ENCODE measurements around the gene ATAD3A. TPM values are rescaled to one million over a fixed set of nuclear protein-coding genes. Genes with fewer than 3 reads are reported as not detected.
"Not testable (repeated sequence)": the region's sequence is repeated elsewhere in the genome, so short reads cannot be mapped to it uniquely, and the experiment has no call there.

Gene ATAD3A
- total RNA-seq, 2 experiments from 2014 or later = 17.0 to 19.5 TPM

DNA sequence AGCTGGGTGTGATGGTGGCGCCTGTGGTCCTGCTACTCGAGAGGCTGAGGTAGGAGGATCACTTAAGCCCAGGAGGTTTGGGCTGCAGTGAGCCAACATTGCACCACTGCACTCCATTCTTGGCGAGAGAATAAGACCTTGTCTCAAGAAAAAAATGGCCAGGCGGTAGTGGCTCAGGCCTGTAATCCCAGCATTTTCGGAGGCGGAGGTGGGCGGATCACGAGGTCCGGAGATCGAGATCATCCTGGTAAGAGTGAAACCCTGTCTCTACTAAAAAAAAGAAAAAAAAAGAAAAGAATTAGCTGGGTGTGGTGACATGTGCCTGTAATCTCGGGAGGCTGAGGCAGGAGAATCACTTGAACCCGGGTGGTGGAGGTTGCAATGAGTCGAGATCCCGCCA, 29.1 kb upstream of the ATAD3A start:
- Mint-ChIP-seq H3K4me1 (ENCODE audit: low read depth) (peaks cover 7% of the 10 kb centered on the region), H3K9me3 (no peaks in the 10 kb centered on the region), H3K27ac (no peak overlapping the region), H3K27me3 (no peaks in the 10 kb centered on the region), H3K4me3 (no peak overlapping the region), H3K36me3 (ENCODE audit: low read depth) (peaks cover 48% of the 10 kb centered on the region)
- no peaks in the 10 kb centered on the region for H3K27me3 ChIP-seq (ENCODE audit: control insufficient read depth in 1 of 2, insufficient read depth in 2 of 2, low read length in 2 of 2)
- H3K9me3 ChIP-seq (ENCODE audit: control insufficient read depth in 1 of 2, insufficient read depth in 1 of 2, low read length in 2 of 2) = no peaks in the 10 kb centered on the region
- ChIA-PET CTCF (no interaction called here), POLR2A (no interaction called here)
- ATAC-seq (ENCODE audit: poor library complexity) (no peak), DNase-seq (no peak)
- H3K36me3 ChIP-seq (ENCODE audit: insufficient read depth, low read length) = peaks cover 40% of the 10 kb centered on the region
- no peak overlapping the region for H3K27ac ChIP-seq (ENCODE audit: low read depth in 1 of 2, low read length in 2 of 2)
- intact Hi-C loops (cut with DNase I, micrococcal nuclease) = no loop called here
- TF ChIP-seq, protein P1, sequence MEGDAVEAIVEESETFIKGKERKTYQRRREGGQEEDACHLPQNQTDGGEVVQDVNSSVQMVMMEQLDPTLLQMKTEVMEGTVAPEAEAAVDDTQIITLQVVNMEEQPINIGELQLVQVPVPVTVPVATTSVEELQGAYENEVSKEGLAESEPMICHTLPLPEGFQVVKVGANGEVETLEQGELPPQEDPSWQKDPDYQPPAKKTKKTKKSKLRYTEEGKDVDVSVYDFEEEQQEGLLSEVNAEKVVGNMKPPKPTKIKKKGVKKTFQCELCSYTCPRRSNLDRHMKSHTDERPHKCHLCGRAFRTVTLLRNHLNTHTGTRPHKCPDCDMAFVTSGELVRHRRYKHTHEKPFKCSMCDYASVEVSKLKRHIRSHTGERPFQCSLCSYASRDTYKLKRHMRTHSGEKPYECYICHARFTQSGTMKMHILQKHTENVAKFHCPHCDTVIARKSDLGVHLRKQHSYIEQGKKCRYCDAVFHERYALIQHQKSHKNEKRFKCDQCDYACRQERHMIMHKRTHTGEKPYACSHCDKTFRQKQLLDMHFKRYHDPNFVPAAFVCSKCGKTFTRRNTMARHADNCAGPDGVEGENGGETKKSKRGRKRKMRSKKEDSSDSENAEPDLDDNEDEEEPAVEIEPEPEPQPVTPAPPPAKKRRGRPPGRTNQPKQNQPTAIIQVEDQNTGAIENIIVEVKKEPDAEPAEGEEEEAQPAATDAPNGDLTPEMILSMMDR (IDR thresholded peaks at IDR 0.05) = no peak
- H3K4me1 ChIP-seq (ENCODE audit: insufficient read depth, low read length) = no peaks in the 10 kb centered on the region
- no peak overlapping the region for H3K4me3 ChIP-seq (ENCODE audit: low read length)

DNA sequence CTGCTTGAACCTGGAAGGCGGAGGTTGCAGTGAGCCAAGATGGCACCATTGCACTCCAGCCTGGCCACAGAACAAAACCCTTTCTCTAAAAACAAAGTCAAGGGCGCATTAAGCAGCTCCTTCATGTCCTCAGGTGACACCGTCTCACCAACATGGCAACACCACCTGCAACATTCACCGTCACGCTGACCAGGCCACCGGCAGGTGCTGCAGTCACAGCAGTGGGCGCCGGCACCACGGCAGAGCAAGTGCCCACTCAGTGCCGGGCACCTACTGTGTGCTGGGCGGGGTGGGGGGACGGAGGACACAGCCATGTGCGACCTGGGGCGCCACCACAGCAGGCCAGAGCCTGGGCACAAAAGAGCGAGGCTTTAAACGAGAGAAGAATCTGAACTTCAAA, 28.2 kb upstream of the ATAD3A start:
- no peaks in the 10 kb centered on the region for H3K4me1 ChIP-seq (ENCODE audit: insufficient read depth, low read length)
- ChIA-PET CTCF (no interaction called here), POLR2A (no interaction called here)
- TF ChIP-seq, protein P1 (IDR thresholded peaks at IDR 0.05) = no peak
- H3K9me3 Mint-ChIP-seq = no peaks in the 10 kb centered on the region
- H3K27me3 ChIP-seq (ENCODE audit: control insufficient read depth in 1 of 2, insufficient read depth in 2 of 2, low read length in 2 of 2) = no peaks in the 10 kb centered on the region
- ATAC-seq (ENCODE audit: poor library complexity) = no peak
- peaks cover 42% of the 10 kb centered on the region for H3K36me3 ChIP-seq (ENCODE audit: insufficient read depth, low read length)
- H3K9me3 ChIP-seq (ENCODE audit: control insufficient read depth in 1 of 2, insufficient read depth in 1 of 2, low read length in 2 of 2) = no peaks in the 10 kb centered on the region
- no peak overlapping the region for H3K4me3 ChIP-seq (ENCODE audit: low read length)
- no peaks in the 10 kb centered on the region for H3K27me3 Mint-ChIP-seq
- H3K27ac Mint-ChIP-seq = no peak overlapping the region
- intact Hi-C loops (cut with DNase I, micrococcal nuclease) = no loop called here
- DNase-seq = no peak
- H3K27ac ChIP-seq (ENCODE audit: low read depth in 1 of 2, low read length in 2 of 2) = no peak overlapping the region
- H3K4me1 Mint-ChIP-seq (ENCODE audit: low read depth) = peaks cover 7% of the 10 kb centered on the region
- H3K36me3 Mint-ChIP-seq (ENCODE audit: low read depth) = peaks cover 51% of the 10 kb centered on the region
- no peak overlapping the region for H3K4me3 Mint-ChIP-seq

DNA sequence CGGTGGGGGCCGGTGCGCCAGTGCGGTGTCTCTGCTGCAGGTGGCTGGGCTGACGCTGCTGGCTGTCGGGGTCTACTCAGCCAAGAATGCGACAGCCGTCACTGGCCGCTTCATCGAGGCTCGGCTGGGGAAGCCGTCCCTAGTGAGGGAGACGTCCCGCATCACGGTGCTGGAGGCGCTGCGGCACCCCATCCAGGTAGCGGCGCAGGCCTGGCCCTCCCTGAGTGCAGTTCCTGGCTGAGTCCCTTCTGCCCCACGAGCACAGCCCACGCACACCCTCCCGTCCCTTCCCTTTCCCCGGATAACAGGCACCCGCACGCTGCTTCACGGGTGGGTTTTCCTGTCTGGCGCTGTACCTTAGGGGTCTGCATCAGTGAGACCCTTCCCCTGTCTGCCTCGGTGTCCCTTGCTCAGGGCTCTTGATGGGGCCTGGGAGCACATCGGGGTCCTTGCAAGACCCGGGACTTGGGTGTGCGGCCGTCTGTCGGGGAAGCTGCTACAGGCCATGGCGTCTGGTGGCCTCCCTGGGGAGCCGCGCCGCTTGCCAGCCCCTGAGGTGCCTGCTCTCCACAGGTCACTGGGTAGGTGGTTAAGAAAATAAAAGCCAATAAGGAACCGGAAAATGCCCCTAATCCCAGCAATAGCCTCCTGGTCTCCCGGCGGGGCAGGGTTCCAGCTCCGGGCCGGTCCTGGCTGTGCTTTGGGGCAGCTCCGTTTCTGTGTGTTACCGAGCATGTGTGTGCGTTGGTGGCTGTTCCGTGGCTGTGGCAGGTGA, 26.8 kb upstream of the ATAD3A start:
- CTCF ChIA-PET; H3K27ac ChIP-seq (ENCODE audit: low read depth in 1 of 2, low read length in 2 of 2); H3K4me3 Mint-ChIP-seq; H3K4me3 ChIP-seq (ENCODE audit: low read length); intact Hi-C loops (cut with DNase I, micrococcal nuclease); H3K9me3 ChIP-seq (ENCODE audit: control insufficient read depth in 1 of 2, insufficient read depth in 1 of 2, low read length in 2 of 2); POLR2A ChIA-PET; H3K4me1 ChIP-seq (ENCODE audit: insufficient read depth, low read length); DNase-seq; H3K4me1 Mint-ChIP-seq (ENCODE audit: low read depth); H3K9me3 Mint-ChIP-seq; H3K27me3 ChIP-seq (ENCODE audit: control insufficient read depth in 1 of 2, insufficient read depth in 2 of 2, low read length in 2 of 2); H3K27me3 Mint-ChIP-seq; ATAC-seq (ENCODE audit: poor library complexity); H3K27ac Mint-ChIP-seq: not testable (repeated sequence)
- H3K36me3 ChIP-seq (ENCODE audit: insufficient read depth, low read length) = peaks cover 44% of the 10 kb centered on the region
- peaks cover 44% of the 10 kb centered on the region for H3K36me3 Mint-ChIP-seq (ENCODE audit: low read depth)

GRCh38 chr1:1485755-1486317, 26.1 kb upstream of the ATAD3A start:
- H3K4me1 Mint-ChIP-seq (ENCODE audit: low read depth); H3K27ac ChIP-seq (ENCODE audit: low read depth in 1 of 2, low read length in 2 of 2); H3K9me3 ChIP-seq (ENCODE audit: control insufficient read depth in 1 of 2, insufficient read depth in 1 of 2, low read length in 2 of 2); CTCF ChIA-PET; intact Hi-C loops (cut with DNase I, micrococcal nuclease); H3K4me3 ChIP-seq (ENCODE audit: low read length); ATAC-seq (ENCODE audit: poor library complexity); H3K27ac Mint-ChIP-seq; H3K9me3 Mint-ChIP-seq; H3K4me1 ChIP-seq (ENCODE audit: insufficient read depth, low read length); H3K4me3 Mint-ChIP-seq; H3K27me3 ChIP-seq (ENCODE audit: control insufficient read depth in 1 of 2, insufficient read depth in 2 of 2, low read length in 2 of 2); DNase-seq; POLR2A ChIA-PET; H3K27me3 Mint-ChIP-seq: not testable (repeated sequence)
- H3K36me3 ChIP-seq (ENCODE audit: insufficient read depth, low read length) = peaks cover 48% of the 10 kb centered on the region
- peaks cover 48% of the 10 kb centered on the region for H3K36me3 Mint-ChIP-seq (ENCODE audit: low read depth)

Measured in CD4-positive, alpha-beta T cell (primary cell).